NCI-H1436 (cell line): ENCODE data around the gene SMIM10L2A.
A peak's percentile ranks its signal among the peaks of the same experiment; 100 is the strongest.
"Not testable (repeated sequence)": the region's sequence is repeated elsewhere in the genome, so short reads cannot be mapped to it uniquely, and the experiment has no call there.

Experiments
- DNase-seq: peaks from one replicate; lab custom pipeline; 2025; lab: John Stamatoyannopoulos, UW

Gene SMIM10L2A

GRCh38 chrX:135423173-135423864 lies 1.6 kb downstream of the SMIM10L2A start:
- not testable (repeated sequence) for DNase-seq

DNA sequence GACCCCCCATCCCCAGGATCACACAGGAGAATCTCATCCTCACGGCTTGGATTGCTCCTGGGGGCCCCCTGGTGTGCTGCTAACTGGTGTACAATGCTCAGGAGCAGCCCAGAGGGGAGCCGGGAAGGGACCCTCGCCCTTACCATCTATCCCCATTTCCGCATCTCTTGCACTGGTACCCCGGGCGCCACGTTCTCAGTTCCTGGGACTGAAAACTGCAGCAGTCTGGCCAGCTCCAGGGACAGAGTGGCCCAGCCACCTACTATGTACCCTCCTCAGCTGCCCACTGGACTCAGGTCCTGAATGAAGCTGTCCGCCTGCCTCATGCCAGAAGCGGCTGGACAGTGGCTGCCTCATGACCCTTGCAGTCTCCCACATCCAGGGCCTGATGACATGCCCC lies 2.7 kb downstream of the SMIM10L2A start:
- no peak for DNase-seq

- DNase-seq, result no peak
These were observed 3.6 kb downstream of the SMIM10L2A start for GRCh38 chrX:135425026-135425965.

DNA sequence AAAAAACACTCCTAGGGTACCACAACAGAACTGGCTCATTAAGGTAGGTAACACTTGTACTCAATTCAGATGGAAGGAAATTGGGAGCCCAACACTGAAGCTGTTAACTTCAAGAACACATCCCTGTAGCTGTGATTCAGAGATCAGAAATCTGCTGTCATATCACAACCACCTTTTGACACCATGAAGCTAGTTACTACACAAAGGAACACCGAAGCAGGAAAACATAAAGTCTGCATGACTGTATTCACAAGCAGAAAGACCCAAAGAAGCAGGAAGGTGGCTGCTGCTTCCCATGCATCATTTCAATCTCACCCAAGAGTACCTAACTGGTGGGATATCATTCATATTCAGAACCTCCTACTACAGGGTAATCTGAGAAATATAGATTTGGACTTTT lies 7.7 kb downstream of the SMIM10L2A start:
- no peak for DNase-seq

- no peak for DNase-seq
These were observed 10.1 kb downstream of the SMIM10L2A start for GRCh38 chrX:135431886-135432285.

DNA sequence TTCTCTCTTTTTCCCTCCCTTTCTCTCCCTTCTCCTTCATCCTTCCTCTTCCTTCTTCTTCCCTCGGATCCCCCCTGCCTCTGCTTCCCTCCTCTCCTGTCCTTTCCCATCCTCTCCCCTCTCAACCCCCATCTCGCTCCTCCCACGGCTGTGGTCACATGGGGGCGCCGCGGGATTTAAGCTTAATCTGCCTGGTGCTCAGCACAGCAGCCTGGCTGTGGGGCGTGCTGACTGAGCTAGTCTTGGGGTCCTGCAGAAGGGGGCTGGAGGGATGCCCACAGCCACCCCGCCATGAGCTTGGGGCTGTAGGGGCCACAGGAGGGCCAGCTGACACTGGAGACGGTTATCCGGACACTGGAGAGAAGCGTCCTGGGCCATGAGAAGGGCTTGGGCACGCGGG lies 10.7 kb downstream of the SMIM10L2A start:
- DNase-seq, result no peak

DNA sequence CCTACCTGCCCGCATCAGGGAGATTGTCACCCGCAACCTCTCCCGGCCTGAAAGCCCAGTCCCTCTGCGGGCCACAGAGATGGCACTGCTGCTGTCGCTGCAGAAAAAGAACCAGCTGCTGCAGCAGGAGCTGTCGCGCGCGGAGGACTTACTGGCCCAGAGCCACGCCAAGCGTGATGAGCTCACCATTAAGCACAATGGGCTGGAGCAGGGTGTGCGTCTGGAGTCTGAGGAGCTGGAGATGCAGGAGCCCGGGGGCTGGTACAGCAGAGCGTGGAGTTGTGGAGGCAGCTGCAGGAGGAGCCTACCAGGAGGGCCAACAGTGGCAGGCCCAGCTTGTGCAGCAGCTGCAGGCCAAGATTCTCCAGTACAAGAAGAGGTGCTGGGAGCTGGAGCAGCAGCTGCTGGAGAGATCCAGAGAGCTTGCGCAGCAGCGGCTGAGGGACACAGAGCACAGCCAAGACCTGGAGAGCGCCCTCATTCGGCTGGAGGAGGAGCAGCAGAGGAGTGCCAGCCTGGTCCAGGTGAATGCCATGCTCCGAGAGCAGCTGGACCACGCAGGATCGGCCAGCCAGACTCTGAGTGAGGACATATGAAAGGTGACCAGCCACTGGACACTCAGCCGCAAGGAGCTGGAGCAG lies 11.3 kb downstream of the SMIM10L2A start:
- peak; percentile 25 for DNase-seq

DNA sequence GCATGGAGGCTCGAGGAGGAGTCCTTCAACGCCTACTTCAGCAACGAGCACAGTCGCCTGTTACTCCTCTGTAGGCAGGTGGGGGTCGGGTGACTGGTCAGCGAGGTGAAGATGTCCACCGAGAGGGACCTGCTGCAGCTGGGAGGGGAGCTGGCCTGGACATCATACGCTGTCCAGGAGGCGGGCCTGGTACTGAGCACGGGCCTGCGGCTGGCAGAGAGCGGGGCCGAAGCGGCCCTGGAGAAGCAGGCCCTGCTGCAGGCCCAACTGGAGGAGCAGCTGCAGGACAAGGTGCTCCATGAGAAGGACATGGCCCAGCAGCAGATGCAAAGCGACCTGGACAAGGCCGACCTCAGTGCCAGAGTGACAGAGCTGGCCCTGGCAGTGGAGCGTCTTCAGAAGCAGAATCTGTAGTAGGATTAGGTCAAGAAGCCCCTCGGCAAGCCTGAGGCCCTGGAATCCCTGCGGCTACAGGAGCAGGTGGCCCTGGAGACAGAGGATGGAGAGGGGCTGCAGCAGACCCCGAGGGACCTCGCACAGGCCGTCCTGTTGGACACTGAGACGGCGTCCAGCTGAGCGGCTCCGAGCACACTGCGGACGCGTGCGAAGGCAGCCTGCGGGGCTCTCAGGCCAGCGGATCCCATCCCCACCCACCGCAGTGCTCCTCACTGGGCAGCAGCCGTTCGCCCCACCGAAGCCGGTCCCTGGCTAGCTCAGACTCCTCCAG lies 11.9 kb downstream of the SMIM10L2A start:
- no peak for DNase-seq

- DNase-seq, result no peak
These were observed 12.8 kb downstream of the SMIM10L2A start for GRCh38 chrX:135434258-135435138.

DNA sequence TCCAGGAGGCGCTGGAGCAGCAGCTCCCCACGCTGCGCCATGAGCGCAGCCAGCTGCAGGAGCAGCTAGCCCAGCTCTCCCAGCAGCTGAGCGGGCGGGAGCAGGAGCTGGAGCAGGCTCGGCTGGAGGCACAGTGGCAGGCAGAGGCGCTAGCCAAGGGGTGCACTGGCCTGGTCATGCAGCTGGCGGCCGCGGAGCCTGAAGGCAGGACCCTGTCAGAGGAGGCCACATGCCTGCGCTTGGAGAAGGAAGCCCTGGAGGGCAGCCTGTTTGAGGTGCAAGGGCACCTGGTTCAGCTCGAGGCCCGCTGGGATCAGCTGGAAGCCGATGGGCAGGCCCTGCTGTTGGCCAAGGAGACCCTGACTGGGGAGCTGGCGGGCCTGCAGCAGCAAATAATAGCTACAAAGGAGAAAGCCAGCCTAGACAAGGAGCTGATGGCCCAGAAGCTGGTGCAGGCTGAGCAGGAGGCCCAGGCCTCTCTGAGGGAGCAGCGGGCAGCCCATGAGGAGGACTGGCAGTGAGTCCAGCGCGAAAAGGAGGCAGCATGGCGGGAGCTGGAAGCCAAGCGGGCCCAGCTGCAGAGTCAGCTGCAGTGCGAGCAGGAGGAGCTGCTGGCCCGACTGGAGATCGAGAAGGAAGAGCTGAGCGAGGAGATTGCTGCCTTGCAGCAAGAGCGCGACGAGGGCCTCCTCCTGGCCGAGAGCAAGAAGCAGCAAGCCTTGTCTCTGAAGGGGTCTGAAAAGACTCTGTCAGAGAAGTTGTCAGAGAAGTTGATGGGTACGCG lies 13.6 kb downstream of the SMIM10L2A start:
- no peak for DNase-seq

DNA sequence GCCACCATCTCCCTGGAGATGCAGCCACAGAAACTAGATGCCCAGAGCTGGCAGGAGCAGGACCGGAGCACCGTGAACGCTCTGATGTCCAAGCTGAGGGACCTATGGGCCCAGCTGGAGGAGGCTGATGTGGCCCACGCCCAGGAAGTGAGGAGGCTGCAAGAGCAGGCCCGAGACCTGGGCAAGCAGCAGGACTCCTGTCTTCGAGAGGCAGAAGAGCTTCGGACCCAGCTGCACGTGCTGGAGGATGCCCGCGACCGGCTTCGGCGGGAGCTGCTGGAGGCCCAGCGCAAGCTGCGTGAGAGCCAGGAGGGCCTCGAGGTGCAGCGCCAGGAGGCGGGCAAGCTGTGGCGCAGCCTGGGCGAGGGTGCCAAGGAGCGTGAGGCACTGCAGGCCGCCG lies 14.2 kb downstream of the SMIM10L2A start:
- no peak for DNase-seq

DNA sequence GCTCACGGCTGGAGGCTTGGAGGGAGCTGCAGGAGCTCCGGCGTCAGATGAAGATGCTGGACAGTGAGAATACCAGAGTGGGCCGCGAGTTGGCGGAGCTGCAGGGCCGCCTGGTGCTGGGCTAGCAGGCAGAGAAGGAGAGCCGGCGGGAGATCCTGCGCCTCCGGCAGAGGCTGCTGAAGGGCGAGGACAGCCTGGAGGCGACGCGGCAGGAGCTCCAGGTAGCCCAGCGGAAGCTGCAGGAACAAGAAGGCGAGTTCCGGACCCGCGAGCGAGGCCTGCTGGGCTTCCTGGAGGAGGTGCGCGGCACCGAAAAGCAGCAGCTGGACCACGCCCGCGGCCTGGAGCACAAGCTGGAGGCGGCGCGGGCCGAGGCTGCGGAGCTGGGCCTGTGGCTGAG lies 14.7 kb downstream of the SMIM10L2A start:
- DNase-seq, result no peak

DNA sequence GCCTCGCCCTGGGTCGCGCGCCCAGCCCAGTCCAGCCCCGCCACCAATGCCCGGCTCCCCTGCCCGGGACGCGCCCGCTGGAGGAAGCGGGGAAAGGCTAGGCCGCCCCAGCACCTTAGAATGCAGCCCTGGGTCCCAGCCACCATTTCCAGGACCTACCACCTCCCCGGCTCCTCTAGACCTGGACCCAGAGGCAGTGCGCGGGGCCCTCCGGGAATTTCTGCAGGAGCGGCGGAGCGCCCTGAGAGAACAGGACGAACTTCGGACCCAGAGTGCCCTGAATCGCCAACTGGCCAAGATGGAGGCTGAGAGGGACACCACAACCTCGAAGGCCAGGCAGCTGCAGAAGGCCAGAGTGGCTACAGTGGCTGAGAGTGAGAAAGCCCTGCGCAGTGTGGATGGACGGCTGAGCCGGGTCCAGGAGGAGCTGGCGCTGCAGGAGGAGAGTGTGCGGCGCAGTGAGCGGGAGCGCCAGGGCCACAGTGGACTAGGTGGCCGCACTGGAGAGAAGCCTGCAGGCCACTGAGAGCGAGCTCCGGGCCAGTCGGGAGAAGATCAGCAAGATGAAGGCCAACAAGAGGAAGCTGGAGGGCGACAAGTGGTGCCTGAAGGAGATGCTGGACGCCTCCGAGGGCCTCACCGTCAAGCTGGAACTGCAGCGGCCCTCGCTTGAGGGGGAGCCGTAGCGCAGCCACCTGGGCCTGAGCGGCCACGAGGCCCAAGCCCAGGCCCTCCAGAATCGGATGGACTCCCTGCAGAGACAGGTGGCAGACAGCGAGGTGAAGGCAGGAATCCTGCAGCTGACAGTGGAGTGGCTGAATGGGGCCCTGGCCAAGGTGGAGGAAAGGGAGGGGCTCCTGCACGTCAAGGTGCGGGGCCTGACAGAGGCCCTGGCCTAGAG lies 15.5 kb downstream of the SMIM10L2A start:
- no peak for DNase-seq

DNA sequence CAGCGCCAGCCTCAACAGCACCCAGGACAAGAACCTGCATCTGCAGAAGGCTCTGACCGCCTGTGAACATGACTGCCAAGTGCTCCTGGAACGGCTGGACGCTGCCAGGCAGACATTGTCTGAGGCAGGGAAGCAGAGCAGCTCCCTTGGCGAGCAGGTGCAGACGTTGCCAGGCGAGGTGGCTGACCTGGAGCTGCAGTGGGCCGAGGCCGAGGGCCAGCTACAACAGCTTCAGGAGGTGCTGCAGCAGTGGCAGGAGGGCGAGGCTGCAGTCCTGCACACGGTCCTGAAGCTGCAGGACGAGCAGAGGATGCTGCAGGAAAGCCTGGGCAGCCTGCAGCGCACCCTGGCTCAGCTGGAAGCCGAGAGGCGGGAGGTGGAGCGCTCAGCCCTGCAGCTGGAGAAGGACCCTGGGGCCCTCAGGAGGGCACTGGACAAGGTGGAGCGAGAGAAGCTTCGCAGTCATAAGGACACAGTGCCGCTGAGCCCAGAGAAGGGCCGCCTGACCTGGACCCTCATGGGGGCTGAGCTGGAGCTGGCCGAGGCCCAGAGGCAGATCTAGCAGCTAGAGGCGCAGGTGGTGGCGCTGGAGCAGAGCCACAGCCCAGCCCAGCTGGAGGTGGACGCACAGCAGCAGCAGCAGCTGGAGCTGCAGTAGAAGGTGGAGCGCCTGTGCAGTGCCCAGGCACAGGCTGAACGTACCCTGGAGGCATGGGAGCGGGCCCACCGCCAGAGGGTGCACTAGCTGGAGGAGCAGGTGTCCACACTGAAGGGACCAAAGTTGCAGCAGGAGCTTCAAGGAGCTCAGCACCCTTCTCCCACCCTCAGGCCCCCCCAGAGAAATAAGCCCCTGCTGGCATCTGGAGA lies 16.4 kb downstream of the SMIM10L2A start:
- no peak for DNase-seq

- no peak for DNase-seq
These were observed 16.9 kb downstream of the SMIM10L2A start for GRCh38 chrX:135438734-135439043.

DNA sequence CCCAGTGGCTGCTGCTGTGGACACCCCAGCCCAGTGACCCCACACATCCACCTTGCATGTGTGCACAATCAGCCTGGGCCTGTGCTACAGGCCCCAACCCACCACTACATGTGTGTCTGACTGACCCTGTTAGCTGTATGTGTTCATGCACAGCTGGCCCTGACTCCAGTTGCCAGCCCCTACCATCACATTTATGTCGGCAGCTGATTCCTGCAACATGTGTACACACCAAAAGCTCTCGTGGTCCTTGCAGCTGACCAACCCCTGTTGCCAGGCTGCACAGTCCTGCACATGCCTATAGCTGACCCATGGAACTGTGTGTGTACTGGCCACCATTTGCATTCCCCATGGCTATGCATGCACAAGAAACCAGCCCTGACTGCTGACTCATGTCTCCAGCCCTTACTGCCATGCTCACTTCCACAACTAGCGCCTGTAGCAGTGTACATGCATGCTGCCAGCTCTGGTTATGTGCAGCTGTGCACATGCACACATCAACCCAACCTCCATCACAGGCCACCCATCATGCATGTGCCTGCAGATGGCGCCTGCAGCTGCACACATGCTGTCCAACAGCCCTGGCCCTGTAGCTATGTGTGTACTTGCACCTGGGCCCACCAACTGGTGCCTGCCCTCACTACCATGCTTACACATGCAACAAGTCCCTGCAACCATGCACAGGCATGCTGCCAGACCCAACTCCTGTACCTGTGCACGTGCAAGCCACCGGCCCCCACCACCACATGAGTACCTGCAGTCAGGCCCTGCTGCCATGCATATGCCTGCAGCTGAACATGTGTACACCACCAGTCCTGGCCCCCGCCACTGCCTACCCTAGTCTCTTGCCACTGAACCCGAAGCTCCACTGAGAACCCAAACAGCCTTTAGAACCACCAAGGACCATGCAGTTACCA lies 28.1 kb downstream of the SMIM10L2A start:
- no peak for DNase-seq

DNA sequence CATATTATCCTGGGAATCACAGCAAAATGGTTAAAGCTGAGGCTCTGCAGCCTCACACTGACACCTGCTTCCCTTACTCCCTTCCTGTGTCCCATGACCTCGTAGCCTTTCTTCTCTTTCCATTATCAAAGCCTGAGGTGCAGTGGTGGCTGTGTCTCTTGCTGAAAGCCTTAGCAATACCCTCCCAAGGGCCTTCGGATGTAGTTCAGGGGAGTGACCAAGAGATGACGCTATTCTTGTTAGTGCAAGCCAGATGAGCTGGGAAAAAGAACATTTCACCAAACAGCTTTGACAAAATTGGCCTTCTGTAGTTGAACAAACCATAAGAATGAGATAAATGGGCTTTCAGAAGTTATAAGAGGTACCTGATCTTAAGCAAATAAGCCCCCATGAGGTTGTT lies 31.6 kb downstream of the SMIM10L2A start:
- no peak for DNase-seq
